Ectodermal cell (in vitro differentiated cells): ENCODE measurements around the gene HECTD1.
"Not testable (repeated sequence)": the region's sequence is repeated elsewhere in the genome, so short reads cannot be mapped to it uniquely, and the experiment has no call there.

Experiments used
- H3K27ac ChIP-seq: 2 replicates; pipeline ENCODE4 v1.7.0; 2013; ENCODE audit warnings: mild to moderate bottlenecking, low read depth, low read length; ENCODE audit not compliant: insufficient read depth, poor library complexity, severe bottlenecking
- H3K27me3 ChIP-seq: 2 replicates; pipeline ENCODE4 v1.7.0; 2013; ENCODE audit warnings: mild to moderate bottlenecking, low read length; ENCODE audit not compliant: insufficient read depth, control insufficient read depth, poor library complexity, severe bottlenecking
- H3K36me3 ChIP-seq: one replicate; pipeline ENCODE4 v1.7.0; 2013; ENCODE audit warnings: low read length; ENCODE audit not compliant: control insufficient read depth, insufficient read depth
- H3K4me1 ChIP-seq: one replicate; pipeline ENCODE4 v1.7.0; 2013; ENCODE audit warnings: low read length; ENCODE audit not compliant: control insufficient read depth, insufficient read depth
- H3K4me3 ChIP-seq: 2 replicates; pipeline ENCODE4 v1.7.0; 2013; ENCODE audit warnings: low read depth, low read length, control low read depth; ENCODE audit not compliant: insufficient read depth
- H3K9me3 ChIP-seq: 2 replicates; pipeline ENCODE4 v1.7.0; 2013; ENCODE audit warnings: mild to moderate bottlenecking, low read length, moderate library complexity; ENCODE audit not compliant: control insufficient read depth
- WGBS, 2 experiments: methylation state at CpG; one replicate each; pipeline ENCODE4 v1.1.7; 2013; ENCODE audit warnings: missing lambda C conversion rate in 2 of 2; 5-methylcytosine and 5-hydroxymethylcytosine counted together

HECTD1 gene

GRCh38 chr14:31059152-31059924 lies 148.3 kb downstream of the HECTD1 start:
- H3K9me3 ChIP-seq = no peaks in the 10 kb centered on the region
- no peaks in the 10 kb centered on the region for H3K36me3 ChIP-seq
- no peak overlapping the region for H3K27ac ChIP-seq
- H3K4me1 ChIP-seq = peaks cover 10% of the 10 kb centered on the region
- H3K27me3 ChIP-seq = no peaks in the 10 kb centered on the region
- 89 to 100% methylated on average over 1 of the region's 1 CpG for WGBS, 2 experiments
- H3K4me3 ChIP-seq = no peak overlapping the region

DNA sequence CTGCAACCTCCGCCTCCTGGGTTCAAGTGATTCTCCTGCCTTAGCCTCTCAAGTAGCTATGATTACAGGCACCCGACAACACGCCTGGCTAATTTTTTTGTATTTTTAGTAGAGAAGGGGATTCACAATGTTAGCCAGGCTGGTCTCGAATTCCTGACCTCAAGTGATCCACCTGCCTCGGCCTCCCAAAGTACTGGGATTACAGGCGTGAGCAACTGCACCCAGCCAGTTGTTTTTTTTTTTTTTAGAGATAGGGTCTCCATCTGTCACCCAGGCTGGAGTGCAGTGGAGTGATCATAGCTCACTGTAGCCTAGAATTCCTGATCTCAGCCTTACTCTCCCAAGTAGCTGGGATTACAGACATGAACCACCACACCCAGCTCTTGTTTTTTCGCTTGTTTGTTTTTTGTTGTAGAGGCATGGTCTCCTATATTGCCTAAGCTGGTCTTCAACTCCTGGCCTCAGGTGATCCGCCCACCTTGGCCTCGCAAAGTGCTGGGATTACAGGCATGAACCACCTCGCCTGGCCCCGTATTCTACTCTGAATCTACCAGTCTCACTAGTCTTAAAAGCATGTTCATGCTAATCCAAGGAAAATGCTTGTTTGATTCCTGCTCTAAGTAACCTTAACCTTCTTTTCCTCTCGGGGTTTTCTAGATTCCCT lies 149.8 kb downstream of the HECTD1 start:
- H3K27me3 ChIP-seq = no peaks in the 10 kb centered on the region
- peaks cover 10% of the 10 kb centered on the region for H3K4me1 ChIP-seq
- H3K27ac ChIP-seq = no peak overlapping the region
- H3K36me3 ChIP-seq = no peaks in the 10 kb centered on the region
- WGBS, 2 experiments = 93 to 95% methylated on average over 12 of the region's 12 CpGs
- no peaks in the 10 kb centered on the region for H3K9me3 ChIP-seq
- no peak overlapping the region for H3K4me3 ChIP-seq

DNA sequence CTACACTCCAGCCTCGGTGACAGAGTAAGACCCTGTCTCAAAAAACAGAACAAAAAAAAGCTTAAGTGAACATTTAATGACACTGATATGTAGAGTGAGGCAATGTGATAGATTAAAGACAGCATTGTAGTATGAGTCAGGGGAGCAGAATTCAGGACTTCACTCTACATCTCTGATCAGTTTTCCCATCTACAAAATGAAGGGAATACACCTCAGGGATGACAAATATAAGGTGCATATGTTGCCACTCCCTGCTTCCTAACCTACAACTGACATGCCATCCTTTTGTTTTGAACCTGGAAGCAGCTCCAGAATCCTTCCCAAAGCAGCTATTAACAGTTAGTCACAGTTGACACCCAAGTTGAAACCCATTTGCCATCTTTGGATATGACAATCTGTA lies 150.6 kb downstream of the HECTD1 start:
- Histone ChIP-seq H3K4me3 (no peak overlapping the region), H3K27ac (no peak overlapping the region)

DNA sequence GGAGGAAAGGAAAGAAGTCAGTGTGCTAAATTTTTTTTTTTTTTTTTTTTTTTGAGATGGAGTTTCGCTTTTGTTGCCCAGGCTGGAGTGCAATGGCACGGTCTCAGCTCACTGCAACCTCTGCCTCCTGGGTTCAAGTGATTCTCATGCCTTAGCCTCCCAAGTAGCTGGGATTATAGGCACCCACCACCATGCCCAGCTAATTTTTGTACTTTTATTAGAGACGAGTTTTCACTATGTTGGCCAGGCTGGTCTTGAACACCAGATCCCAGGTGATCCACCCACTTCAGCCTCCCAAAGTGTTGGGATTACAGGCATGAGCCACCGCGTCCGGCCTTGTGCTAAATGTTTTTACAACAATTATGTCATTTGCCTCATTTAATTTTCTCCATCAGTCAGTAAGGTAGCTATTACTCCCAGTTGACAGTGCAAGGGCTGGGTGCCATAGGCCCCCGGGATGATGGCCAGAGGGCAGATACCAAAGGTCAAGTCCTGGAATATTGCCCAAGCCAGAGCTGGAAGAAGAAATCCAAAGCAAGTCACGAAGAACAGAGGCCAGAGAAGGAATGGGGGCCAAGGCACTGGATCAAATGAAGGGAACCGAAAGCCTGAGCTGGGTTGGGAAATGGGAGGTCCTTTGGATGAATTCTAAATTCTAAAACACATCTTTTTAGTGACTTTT lies 154.5 kb downstream of the HECTD1 start:
- WGBS, 2 experiments = 92 to 96% methylated on average over 8 to 9 of the region's 9 CpGs
- H3K4me3 ChIP-seq, H3K36me3 ChIP-seq, H3K4me1 ChIP-seq, H3K9me3 ChIP-seq, H3K27me3 ChIP-seq, H3K27ac ChIP-seq: not testable (repeated sequence)

More for the DNA sequence above, 150.6 kb downstream of the HECTD1 start:
- H3K4me1 ChIP-seq = peaks cover 10% of the 10 kb centered on the region
- no peaks in the 10 kb centered on the region for H3K36me3 ChIP-seq
- no peaks in the 10 kb centered on the region for H3K9me3 ChIP-seq
- 96 to 100% methylated on average over 1 of the region's 1 CpG for WGBS, 2 experiments
- H3K27me3 ChIP-seq = no peaks in the 10 kb centered on the region

DNA sequence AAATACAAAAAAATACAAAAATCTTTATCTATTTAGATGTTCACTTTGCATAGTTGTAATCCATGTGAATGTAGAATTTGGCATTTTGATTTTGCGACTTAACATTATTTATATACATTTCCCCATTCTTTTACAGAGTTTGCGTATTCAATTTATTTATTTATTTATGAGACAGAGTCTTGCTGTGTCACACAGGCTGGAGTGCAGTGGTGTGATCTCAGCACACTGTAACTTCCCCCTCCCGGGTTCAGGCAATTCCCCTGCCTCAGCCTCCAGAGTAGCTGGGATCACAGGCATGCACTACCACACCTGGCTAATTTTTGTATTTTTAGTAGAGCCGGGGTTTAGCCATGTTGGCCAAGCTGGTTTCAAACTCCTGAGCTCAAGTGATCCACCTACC lies 156.1 kb downstream of the HECTD1 start:
- H3K4me1 ChIP-seq = no peaks in the 10 kb centered on the region
- H3K36me3 ChIP-seq = no peaks in the 10 kb centered on the region
- no peak overlapping the region for H3K27ac ChIP-seq
- WGBS, 2 experiments = 96% methylated on average over 3 of the region's 4 CpGs
- H3K27me3 ChIP-seq = no peaks in the 10 kb centered on the region
- H3K9me3 ChIP-seq = no peaks in the 10 kb centered on the region
- H3K4me3 ChIP-seq = no peak overlapping the region

- H3K36me3 ChIP-seq = no peaks in the 10 kb centered on the region
- 89 to 94% methylated on average over 7 of the region's 7 CpGs for WGBS, 2 experiments
- H3K27ac ChIP-seq = no peak overlapping the region
- H3K4me3 ChIP-seq = no peak overlapping the region
- no peaks in the 10 kb centered on the region for H3K9me3 ChIP-seq
- H3K27me3 ChIP-seq = no peaks in the 10 kb centered on the region
- no peaks in the 10 kb centered on the region for H3K4me1 ChIP-seq
Measured at GRCh38 chr14:31051023-31051422, 156.6 kb downstream of the HECTD1 start.
